Activated T-cell treated with anti-CD3 and anti-CD28 coated beads, Interleukin-2, amount 50 U/mL, for 4 hours (primary cell): ENCODE data around the gene ITGB5. TPM values are rescaled to one million over a fixed set of nuclear protein-coding genes. Genes with fewer than 3 reads are reported as not detected.

ENCODE experiments used
- ATAC-seq, 2 donors: fragments of 200-7000 bp; cut with Tn5 transposase; one replicate each; pipeline ENCODE4 v1.10.0; 2021
- DNase-seq: peaks from one replicate; pipeline ENCODE4 v3.0.0-alpha.2; 2020
- H3K27me3 Mint-ChIP-seq: one replicate; pipeline ENCODE4 v1.8.0; 2021; ENCODE audit warnings: low read depth, mixed read lengths
- H3K36me3 Mint-ChIP-seq: one replicate; pipeline ENCODE4 v1.8.0; 2022; ENCODE audit warnings: mixed read lengths; ENCODE audit not compliant: insufficient read depth
- H3K4me1 Mint-ChIP-seq: one replicate; pipeline ENCODE4 v1.8.0; 2021; ENCODE audit warnings: low read depth, mixed read lengths
- H3K4me3 Mint-ChIP-seq: one replicate; pipeline ENCODE4 v1.8.0; 2021; ENCODE audit warnings: mild to moderate bottlenecking, moderate library complexity, mixed read lengths
- H3K9me3 Mint-ChIP-seq: one replicate; pipeline ENCODE4 v1.8.0; 2021; ENCODE audit warnings: mixed read lengths
- total RNA-seq, 3 donors: library from RNA; stranded (reverse); gene quantifications; one replicate each; pipeline ENCODE4 v1.2.1, GENCODE V29; 2021

The ITGB5 gene
- under 1 TPM; 0.71 to 0.87 (median 0.71) TPM for total RNA-seq

DNA sequence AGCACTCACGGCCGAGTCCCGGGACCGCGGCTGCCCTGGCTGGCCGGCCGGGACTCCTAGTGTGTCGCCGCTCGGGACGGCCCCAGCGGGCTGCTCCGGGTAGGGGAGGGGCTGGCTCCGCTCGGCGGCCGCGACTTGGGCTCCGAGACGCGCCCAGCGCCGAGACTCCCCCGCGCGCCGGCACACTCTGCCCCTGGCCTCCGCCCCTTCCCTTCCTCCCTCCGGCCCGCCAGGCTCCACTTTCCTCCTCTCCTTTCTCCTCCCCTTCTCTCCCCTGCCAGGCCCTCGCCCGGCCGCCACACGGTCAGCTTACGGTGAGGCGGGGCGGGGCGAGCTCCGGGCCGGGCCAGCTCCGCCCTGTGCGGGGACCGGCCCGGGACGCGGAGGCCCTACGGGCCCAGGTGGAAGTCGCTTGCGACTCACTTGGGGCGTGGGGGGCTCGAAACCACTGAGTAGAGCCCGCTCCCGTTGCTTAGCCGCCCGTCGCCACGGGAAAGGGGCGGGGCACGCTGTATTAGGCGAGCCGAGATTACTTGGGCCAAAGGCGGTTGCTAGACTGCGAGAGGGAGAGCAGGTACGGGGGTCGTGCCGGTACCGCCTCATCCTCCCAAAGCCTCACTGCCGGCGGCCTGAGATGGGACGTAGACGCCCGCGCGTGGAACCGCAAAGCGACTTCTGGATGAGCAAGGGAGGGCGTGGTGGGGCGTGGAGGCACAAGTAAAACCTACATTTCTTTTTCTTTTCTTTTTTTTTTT lies at the start of gene ITGB5:
ITGB5 (minus strand) TSS at position 189 of the 755 bp plus-strand sequence. CDS start 365 bp downstream, outside the sequence.
- Mint-ChIP-seq H3K9me3 (no peaks in the 10 kb centered on the region), H3K4me1 (no peaks in the 10 kb centered on the region)

DNA sequence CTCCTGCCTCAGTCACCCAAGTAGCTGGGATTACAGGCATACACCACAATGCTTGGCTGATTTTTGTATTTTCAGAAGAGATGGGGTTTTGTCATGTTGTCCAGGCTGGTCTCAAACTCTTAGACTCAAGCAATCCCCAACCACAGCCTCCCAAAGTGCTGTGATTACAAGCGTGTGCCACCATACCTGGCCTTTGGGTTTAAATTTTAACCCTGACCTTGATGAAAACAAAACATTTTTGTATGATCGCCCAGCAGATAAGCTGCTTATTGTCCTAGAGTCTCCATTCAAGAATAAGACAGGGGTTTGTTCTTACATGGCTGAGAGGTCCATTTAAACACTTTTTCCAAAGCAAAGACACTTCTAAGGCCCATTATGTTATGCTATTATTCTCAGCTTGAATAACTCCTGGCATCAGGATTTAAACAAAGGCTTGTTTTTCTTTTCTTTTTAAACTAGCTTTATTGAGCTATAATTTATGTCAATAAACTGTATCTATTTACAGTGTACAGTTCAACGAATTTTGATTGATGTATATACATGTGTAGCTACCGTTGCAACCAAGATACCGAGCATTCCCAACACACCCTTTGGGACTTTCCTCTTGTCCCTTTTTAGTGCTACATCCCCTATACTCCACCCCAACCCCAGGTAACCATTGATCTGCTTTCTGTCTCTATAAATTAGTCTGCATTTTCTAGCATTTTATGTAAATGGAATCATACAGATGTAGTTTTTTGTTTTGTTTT lies 48.8 kb upstream of the ITGB5 start:
- no peaks in the 10 kb centered on the region for H3K4me1 Mint-ChIP-seq
- H3K9me3 Mint-ChIP-seq = no peaks in the 10 kb centered on the region
- H3K27me3 Mint-ChIP-seq = peaks cover 14% of the 10 kb centered on the region
- ATAC-seq = no peak
- H3K4me3 Mint-ChIP-seq = no peak overlapping the region
- no peak for DNase-seq
- no peaks in the 10 kb centered on the region for H3K36me3 Mint-ChIP-seq

More for the DNA sequence above, at the start of gene ITGB5:
- DNase-seq (peak; percentile 9), ATAC-seq (peak; percentile 73 to 74)
- peak within 1 kb of the TSS; percentile 63 for H3K4me3 Mint-ChIP-seq
- H3K27me3 Mint-ChIP-seq = peaks cover 50% of the 10 kb centered on the region
- H3K36me3 Mint-ChIP-seq = no peaks in the 10 kb centered on the region

DNA sequence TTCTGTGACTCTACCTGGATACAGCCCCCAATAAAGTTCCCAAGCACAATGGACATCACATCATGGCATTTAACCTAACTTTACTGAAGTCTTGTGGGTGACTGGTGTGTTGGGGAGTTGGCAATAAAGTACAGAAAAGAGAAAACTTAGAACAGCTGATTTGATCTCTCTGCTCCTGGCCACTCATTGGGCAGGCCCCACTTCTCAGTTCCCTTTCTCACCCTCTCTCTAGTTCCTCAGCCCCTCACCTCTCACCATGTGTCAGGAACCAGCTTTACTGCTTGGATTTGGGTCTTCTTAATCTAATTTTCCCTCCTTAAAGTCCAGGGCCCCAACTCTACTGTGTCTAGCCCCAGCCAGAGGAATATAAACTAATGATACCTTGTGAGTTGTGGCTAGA lies 48.1 kb upstream of the ITGB5 start:
- Mint-ChIP-seq H3K9me3 (no peaks in the 10 kb centered on the region), H3K4me3 (no peak overlapping the region), H3K27me3 (peaks cover 18% of the 10 kb centered on the region), H3K4me1 (no peaks in the 10 kb centered on the region), H3K36me3 (no peaks in the 10 kb centered on the region)
- ATAC-seq (no peak), DNase-seq (no peak)

GRCh38 chr3:124934577-124934976 lies 47.4 kb upstream of the ITGB5 start, which contains the start of gene MUC13:
Gene MUC13 (minus strand): TSS chr3:124934751. CDS start chr3:124934712, 39 bp downstream.
- H3K4me1 Mint-ChIP-seq = no peaks in the 10 kb centered on the region
- no peak within 1 kb of the TSS for H3K4me3 Mint-ChIP-seq
- no peak for ATAC-seq
- H3K9me3 Mint-ChIP-seq = no peaks in the 10 kb centered on the region
- peaks cover 20% of the 10 kb centered on the region for H3K27me3 Mint-ChIP-seq
- no peak for DNase-seq
- H3K36me3 Mint-ChIP-seq = no peaks in the 10 kb centered on the region

DNA sequence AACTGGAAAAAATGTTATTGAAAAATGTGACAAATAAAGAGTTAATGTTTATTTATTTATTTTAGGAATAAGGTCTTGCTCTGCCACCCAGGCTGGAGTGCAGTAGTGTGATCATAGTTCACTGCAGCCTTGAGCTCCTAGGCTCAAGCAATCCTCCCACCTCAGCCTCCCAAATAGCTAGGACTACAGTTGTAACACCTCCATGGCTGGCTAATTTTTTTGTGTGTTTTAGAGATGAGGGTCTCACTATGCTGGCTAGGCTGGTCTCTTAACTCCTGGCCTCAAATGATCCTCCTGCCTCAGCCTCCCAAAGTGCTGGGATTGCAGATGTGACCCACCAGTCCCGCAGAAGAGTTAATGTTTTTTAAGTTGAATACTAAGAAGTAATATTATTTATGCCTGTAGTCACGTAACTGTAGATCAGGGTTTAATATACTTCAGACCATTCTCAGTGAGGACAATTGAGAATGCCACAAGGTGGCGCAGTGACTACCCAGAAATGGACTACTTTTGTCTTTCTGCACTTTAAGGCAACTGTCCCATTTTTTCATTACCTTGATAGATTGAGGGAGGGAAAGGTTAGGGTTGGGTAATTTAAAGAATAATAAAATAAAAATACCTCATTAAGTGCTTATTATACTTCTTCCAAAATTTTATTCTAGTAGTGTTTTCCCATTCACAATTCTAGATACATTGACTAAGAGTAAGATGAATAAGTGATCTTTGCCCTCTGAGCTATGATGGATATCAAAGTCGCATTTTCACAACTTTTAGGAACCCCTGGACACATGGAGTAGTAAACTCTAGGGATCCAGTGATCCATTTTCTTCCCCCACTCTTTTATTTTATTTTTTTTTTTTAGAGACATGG lies 41.4 kb upstream of the ITGB5 start:
- Mint-ChIP-seq H3K36me3 (no peaks in the 10 kb centered on the region), H3K4me1 (peaks cover 2% of the 10 kb centered on the region), H3K27me3 (peaks cover 12% of the 10 kb centered on the region), H3K4me3 (no peak overlapping the region), H3K9me3 (no peaks in the 10 kb centered on the region)
- peak in 1 of 2 donors; percentile 48 for ATAC-seq
- peak; percentile 52 for DNase-seq

- no peak for ATAC-seq
- DNase-seq = no peak
- no peaks in the 10 kb centered on the region for H3K9me3 Mint-ChIP-seq
- H3K4me3 Mint-ChIP-seq = no peak overlapping the region
- H3K27me3 Mint-ChIP-seq = peaks cover 15% of the 10 kb centered on the region
- H3K36me3 Mint-ChIP-seq = no peaks in the 10 kb centered on the region
- H3K4me1 Mint-ChIP-seq = peaks cover 2% of the 10 kb centered on the region
These were observed 40.4 kb upstream of the ITGB5 start for GRCh38 chr3:124927574-124928045.

GRCh38 chr3:124926426-124927101 lies 39.4 kb upstream of the ITGB5 start:
- DNase-seq = no peak
- peaks cover 2% of the 10 kb centered on the region for H3K4me1 Mint-ChIP-seq
- H3K36me3 Mint-ChIP-seq = no peaks in the 10 kb centered on the region
- no peak for ATAC-seq
- no peaks in the 10 kb centered on the region for H3K9me3 Mint-ChIP-seq
- no peak overlapping the region for H3K4me3 Mint-ChIP-seq
- H3K27me3 Mint-ChIP-seq = peaks cover 15% of the 10 kb centered on the region

GRCh38 chr3:124924741-124925140 lies 37.6 kb upstream of the ITGB5 start:
- Mint-ChIP-seq H3K27me3 (peaks cover 10% of the 10 kb centered on the region), H3K9me3 (no peaks in the 10 kb centered on the region), H3K4me3 (no peak overlapping the region), H3K4me1 (peaks cover 2% of the 10 kb centered on the region), H3K36me3 (no peaks in the 10 kb centered on the region)
- ATAC-seq (no peak), DNase-seq (no peak)

DNA sequence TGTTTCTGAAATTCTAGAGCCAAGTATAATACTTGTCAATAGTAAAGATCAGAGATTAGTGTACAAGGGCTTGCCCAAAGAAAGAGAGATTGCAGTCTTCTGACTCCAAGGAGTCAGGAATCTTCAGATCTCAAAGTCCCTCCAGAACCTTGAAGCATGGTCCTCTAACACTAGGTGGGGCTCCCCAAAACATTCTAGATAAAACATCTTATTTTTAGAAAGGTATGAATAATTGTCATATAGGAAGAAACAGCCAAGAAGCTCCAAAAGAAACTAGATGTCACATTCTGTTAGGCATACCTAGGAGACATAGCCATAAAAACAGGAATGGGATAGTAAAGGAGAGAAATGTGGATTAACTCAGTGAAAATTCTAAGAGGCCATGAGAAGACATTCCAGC lies 36.7 kb upstream of the ITGB5 start:
- ATAC-seq = no peak
- Mint-ChIP-seq H3K36me3 (no peaks in the 10 kb centered on the region), H3K9me3 (no peaks in the 10 kb centered on the region), H3K27me3 (peaks cover 8% of the 10 kb centered on the region), H3K4me3 (no peak overlapping the region), H3K4me1 (peaks cover 2% of the 10 kb centered on the region)
- no peak for DNase-seq

DNA sequence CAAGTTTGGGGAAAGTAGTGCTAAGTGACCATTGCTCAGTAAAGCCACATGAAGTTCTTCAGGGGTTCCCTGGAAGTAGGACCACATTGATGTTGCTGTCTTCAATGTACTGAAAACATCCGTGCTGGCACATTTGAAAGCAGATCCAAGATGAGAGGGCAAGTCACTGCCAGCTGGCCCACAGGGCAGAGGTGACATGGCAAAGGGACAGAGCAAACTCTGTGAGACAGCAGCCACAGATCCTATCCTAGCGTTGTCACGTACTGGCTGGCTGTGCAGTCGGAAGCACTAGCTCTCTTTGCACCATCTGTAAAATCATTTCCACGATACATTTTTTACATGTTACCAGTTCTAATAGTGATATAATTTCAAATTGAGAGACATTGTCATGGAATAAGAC lies 33.6 kb upstream of the ITGB5 start:
- peaks cover 12% of the 10 kb centered on the region for H3K27me3 Mint-ChIP-seq
- H3K36me3 Mint-ChIP-seq = no peaks in the 10 kb centered on the region
- no peak overlapping the region for H3K4me3 Mint-ChIP-seq
- DNase-seq (no peak), ATAC-seq (no peak)
- H3K4me1 Mint-ChIP-seq = no peaks in the 10 kb centered on the region
- no peaks in the 10 kb centered on the region for H3K9me3 Mint-ChIP-seq

DNA sequence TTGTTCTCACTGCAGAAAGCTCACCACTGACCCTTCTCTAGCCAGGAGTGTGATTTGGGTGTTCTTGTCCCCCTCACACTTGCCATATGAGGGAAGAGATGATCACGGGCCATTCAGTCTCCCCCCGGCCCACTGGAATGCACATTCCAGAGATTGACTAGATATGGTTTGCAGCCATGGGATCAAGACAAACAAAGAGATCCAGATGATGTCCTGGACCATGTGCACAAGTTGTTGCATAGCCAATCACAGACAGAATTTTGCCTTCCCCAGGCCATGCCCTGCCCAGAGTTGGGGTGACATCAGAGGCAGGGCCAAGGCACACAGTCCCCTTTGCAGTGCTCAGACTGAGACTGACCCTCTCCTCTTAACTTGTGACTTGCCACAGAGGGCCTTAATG lies 32.6 kb upstream of the ITGB5 start:
- ATAC-seq (no peak), DNase-seq (no peak)
- Mint-ChIP-seq H3K4me1 (no peaks in the 10 kb centered on the region), H3K4me3 (no peak overlapping the region), H3K27me3 (peaks cover 14% of the 10 kb centered on the region), H3K36me3 (no peaks in the 10 kb centered on the region), H3K9me3 (no peaks in the 10 kb centered on the region)

GRCh38 chr3:124918524-124918923 lies 31.4 kb upstream of the ITGB5 start:
- Mint-ChIP-seq H3K9me3 (no peaks in the 10 kb centered on the region), H3K4me1 (no peaks in the 10 kb centered on the region), H3K4me3 (no peak overlapping the region), H3K27me3 (peaks cover 14% of the 10 kb centered on the region), H3K36me3 (no peaks in the 10 kb centered on the region)
- no peak for ATAC-seq
- DNase-seq = no peak

DNA sequence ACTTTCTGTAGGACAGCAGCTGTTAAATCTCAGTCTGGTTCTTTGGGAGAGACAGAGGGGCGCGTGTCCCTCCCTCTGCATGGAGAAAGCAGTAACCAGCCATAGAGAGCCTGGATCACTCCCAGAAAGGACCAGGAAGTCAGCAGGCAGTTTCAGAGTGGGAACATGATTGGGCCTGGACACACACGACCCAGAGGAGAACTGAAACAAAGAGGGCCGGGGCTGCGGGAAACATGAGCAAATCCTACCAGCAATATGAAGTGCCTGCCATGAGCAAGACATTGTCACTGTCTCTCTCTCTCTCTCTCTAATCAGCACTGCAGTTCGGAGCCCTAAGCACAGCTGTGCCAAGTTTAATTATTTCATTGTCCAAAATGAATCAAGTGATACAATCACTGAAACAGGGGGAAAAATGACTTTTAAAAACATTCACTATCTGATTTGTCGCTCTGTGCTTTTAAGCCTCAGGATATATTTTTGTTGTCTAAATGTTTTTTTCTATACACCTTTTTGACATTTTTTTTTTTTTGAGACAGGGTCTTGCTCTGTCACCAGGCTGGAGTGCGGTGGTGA lies 29.8 kb upstream of the ITGB5 start:
- no peak overlapping the region for H3K4me3 Mint-ChIP-seq
- H3K9me3 Mint-ChIP-seq = no peaks in the 10 kb centered on the region
- no peaks in the 10 kb centered on the region for H3K36me3 Mint-ChIP-seq
- DNase-seq (no peak), ATAC-seq (no peak)
- peaks cover 14% of the 10 kb centered on the region for H3K27me3 Mint-ChIP-seq
- no peaks in the 10 kb centered on the region for H3K4me1 Mint-ChIP-seq
